ENCODE results near the gene INTS4.

INTS4 gene

DNA sequence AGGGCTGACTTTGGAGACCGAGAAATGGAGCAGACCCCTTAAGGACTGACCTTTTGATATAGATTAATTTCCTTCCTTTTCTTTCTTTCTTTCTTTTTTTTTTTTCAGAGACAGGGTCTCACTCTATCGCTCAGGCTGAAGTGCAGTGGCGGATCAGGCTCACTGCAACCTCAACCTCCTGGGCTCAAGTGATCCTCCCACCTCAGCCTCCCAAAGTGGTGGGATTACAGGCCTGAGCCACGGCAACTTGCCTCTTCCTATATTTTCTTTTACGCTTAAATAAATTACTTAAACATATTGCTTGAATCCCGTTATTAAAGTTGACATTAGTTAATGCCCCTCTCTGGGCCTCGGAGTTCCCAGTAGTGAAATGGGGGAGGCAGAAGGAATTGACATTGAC is 29.0 kb upstream of the INTS4 start:
- TF ChIP-seq, protein P1, sequence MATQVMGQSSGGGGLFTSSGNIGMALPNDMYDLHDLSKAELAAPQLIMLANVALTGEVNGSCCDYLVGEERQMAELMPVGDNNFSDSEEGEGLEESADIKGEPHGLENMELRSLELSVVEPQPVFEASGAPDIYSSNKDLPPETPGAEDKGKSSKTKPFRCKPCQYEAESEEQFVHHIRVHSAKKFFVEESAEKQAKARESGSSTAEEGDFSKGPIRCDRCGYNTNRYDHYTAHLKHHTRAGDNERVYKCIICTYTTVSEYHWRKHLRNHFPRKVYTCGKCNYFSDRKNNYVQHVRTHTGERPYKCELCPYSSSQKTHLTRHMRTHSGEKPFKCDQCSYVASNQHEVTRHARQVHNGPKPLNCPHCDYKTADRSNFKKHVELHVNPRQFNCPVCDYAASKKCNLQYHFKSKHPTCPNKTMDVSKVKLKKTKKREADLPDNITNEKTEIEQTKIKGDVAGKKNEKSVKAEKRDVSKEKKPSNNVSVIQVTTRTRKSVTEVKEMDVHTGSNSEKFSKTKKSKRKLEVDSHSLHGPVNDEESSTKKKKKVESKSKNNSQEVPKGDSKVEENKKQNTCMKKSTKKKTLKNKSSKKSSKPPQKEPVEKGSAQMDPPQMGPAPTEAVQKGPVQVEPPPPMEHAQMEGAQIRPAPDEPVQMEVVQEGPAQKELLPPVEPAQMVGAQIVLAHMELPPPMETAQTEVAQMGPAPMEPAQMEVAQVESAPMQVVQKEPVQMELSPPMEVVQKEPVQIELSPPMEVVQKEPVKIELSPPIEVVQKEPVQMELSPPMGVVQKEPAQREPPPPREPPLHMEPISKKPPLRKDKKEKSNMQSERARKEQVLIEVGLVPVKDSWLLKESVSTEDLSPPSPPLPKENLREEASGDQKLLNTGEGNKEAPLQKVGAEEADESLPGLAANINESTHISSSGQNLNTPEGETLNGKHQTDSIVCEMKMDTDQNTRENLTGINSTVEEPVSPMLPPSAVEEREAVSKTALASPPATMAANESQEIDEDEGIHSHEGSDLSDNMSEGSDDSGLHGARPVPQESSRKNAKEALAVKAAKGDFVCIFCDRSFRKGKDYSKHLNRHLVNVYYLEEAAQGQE (IDR thresholded peaks at IDR 0.05; ENCODE audit: insufficient read depth in 1 of 2, low read depth in 2 of 2, low read length in 2 of 2): no peak
- TF ChIP-seq SIN3A (IDR thresholded peaks at IDR 0.05; ENCODE audit: borderline replicate concordance, insufficient read depth, low read length) (no peak), POLR2AphosphoS5 (IDR thresholded peaks at IDR 0.05; ENCODE audit: low read depth, low read length) (no peak), TAF1 (IDR thresholded peaks at IDR 0.05; ENCODE audit: borderline replicate concordance, insufficient read depth, low read length) (no peak), FOXP2 (optimal IDR thresholded peaks at IDR 0.05; ENCODE audit: borderline replicate concordance, extremely low read depth, extremely low read length, insufficient read depth) (no peak)

DNA sequence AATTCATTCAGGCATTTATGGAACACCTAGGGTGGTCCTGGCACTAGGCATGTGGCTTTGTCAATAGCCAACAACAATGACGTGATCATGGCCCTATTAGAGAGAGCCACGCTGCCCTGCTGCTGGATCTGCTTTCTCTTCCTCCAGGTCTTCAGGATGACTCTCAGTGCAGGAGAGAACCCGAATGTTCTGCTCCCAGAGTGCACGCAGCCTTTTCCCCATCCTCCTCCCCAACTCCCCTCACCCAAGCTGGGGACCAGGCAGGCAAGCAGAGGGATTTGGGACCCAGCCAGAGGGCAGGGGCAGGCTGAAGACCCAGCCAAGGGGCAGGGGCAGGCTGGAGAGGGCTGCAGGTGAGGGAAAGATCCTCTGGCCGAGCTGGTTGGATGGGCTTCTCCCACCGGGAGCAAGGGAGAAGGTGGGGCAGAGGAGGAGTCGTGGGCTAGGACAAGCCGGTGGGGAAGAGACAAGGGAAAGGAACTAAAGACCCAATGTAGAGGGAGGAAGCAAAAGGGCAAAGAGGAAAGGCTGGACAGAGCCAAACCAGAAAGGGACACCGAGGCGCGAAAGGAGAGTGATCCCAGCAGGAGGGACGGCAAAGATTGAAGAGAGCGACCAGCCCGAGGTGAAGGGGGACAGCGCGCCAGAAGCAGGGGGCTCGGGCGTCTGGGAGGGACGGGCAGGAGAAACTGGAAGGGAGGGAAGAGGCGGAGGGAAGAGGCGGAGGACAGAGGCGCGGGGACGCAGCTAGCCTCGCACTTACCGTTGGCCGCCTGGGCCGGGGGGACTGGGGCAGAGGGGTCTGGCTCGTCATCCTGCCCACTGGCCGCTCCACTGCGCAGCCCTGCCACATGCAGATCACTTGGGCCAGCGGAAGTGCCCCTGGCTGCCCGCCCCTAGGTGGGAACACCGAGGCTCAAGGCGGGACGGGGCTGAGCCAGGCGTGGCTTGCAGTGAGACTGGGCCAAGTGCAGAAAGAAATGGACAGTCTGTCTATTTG is 28.2 kb upstream of the INTS4 start, which contains the start of gene KCTD14:
TSS of gene KCTD14 (minus strand) at position 880 of the 1,000 bp plus-strand sequence. CDS start at position 853, 27 bp downstream.
- TF ChIP-seq TAF1 (IDR thresholded peaks at IDR 0.05; ENCODE audit: borderline replicate concordance, insufficient read depth, low read length) (no peak), FOXP2 (optimal IDR thresholded peaks at IDR 0.05; ENCODE audit: borderline replicate concordance, extremely low read depth, extremely low read length, insufficient read depth) (no peak), SIN3A (IDR thresholded peaks at IDR 0.05; ENCODE audit: borderline replicate concordance, insufficient read depth, low read length) (no peak), POLR2AphosphoS5 (IDR thresholded peaks at IDR 0.05; ENCODE audit: low read depth, low read length) (no peak)
- TF ChIP-seq, protein P1 (IDR thresholded peaks at IDR 0.05; ENCODE audit: insufficient read depth in 1 of 2, low read depth in 2 of 2, low read length in 2 of 2): no peak

DNA sequence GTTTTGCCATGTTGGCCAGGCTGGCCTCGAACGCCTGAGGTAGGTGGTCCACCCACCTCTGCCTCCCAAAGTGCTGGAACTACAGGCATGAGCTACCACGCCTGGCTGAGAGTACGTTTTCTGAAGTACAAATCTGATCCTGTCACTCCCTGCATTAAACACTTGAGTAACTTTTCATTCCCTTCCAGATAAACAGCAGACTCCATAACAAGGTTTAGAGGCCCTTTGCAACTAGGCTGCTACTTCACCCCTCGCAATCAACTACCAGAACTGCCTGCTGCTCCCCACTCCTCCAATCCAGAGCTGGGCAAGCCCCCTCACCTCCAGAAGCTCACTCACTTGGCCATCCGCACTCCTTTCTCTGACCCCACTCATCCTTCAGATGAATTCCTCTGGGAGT is 27.1 kb upstream of the INTS4 start:
- no peak for TF ChIP-seq SIN3A (IDR thresholded peaks at IDR 0.05; ENCODE audit: borderline replicate concordance, insufficient read depth, low read length)
- no peak for TF ChIP-seq TAF1 (IDR thresholded peaks at IDR 0.05; ENCODE audit: borderline replicate concordance, insufficient read depth, low read length)
- TF ChIP-seq, protein P1 (IDR thresholded peaks at IDR 0.05; ENCODE audit: insufficient read depth in 1 of 2, low read depth in 2 of 2, low read length in 2 of 2): no peak
- TF ChIP-seq FOXP2 (optimal IDR thresholded peaks at IDR 0.05; ENCODE audit: borderline replicate concordance, extremely low read depth, extremely low read length, insufficient read depth): no peak
- no peak for TF ChIP-seq POLR2AphosphoS5 (IDR thresholded peaks at IDR 0.05; ENCODE audit: low read depth, low read length)

DNA sequence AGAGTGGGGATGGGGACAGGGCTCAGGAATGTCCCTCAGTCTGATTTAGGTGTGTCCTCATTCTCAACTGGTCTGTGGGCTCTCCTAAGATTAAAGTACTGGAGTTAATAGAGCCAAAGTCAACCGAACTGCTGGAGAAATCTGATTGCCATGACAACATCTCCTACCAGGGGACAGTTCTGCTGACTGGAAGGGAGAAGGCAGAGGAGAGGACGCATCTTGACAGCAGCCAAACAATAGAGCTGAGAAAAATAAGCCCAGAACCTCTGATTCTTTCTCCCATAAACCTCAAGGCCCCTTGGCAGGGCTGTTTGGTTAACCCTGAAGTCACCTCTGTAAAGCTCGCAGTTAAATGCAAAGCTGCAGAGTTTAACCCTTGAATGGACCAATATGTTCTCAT is 25.8 kb upstream of the INTS4 start:
- TF ChIP-seq, protein P1 (IDR thresholded peaks at IDR 0.05; ENCODE audit: insufficient read depth in 1 of 2, low read depth in 2 of 2, low read length in 2 of 2): no peak
- no peak for TF ChIP-seq POLR2AphosphoS5 (IDR thresholded peaks at IDR 0.05; ENCODE audit: low read depth, low read length)
- no peak for TF ChIP-seq FOXP2 (optimal IDR thresholded peaks at IDR 0.05; ENCODE audit: borderline replicate concordance, extremely low read depth, extremely low read length, insufficient read depth)
- no peak for TF ChIP-seq TAF1 (IDR thresholded peaks at IDR 0.05; ENCODE audit: borderline replicate concordance, insufficient read depth, low read length)
- no peak for TF ChIP-seq SIN3A (IDR thresholded peaks at IDR 0.05; ENCODE audit: borderline replicate concordance, insufficient read depth, low read length)

Data from PFSK-1 (cell line).